ENCODE data around the gene LAMA2.

DNA sequence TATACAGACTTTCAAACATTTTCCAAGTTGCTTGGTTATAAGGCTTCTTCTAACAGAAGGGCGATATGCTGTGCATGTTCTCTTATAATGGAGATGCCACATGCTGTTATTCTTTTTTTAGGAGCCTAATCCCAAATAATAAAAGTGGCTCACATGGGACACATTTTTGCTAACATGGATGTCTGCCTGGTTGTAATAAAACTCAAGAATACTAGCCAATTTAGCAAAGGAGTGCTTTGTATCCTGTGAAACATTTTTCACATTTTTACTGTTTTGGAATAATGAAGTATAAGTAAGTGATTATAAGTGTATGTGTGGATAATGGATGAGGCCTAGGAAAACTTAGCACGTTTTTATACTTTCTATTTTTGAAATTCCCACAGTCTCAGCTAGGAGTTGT is 312.2 kb downstream of the LAMA2 start:
- TF ChIP-seq, protein P1, sequence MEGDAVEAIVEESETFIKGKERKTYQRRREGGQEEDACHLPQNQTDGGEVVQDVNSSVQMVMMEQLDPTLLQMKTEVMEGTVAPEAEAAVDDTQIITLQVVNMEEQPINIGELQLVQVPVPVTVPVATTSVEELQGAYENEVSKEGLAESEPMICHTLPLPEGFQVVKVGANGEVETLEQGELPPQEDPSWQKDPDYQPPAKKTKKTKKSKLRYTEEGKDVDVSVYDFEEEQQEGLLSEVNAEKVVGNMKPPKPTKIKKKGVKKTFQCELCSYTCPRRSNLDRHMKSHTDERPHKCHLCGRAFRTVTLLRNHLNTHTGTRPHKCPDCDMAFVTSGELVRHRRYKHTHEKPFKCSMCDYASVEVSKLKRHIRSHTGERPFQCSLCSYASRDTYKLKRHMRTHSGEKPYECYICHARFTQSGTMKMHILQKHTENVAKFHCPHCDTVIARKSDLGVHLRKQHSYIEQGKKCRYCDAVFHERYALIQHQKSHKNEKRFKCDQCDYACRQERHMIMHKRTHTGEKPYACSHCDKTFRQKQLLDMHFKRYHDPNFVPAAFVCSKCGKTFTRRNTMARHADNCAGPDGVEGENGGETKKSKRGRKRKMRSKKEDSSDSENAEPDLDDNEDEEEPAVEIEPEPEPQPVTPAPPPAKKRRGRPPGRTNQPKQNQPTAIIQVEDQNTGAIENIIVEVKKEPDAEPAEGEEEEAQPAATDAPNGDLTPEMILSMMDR (IDR thresholded peaks at IDR 0.05): no peak
- TF ChIP-seq POLR2AphosphoS5 (IDR thresholded peaks at IDR 0.05; ENCODE audit: low read depth, low read length): no peak
